ENCODE data around the gene HLX.

The HLX gene

GRCh38 chr1:220884109-220884980, 5.1 kb downstream of the HLX start:
- no peak for DNase-seq

GRCh38 chr1:220884981-220885918, 6.0 kb downstream of the HLX start:
- no peak for DNase-seq

GRCh38 chr1:220885971-220886370, 6.7 kb downstream of the HLX start:
- no peak for DNase-seq

GRCh38 chr1:220886470-220887201, 7.4 kb downstream of the HLX start:
- no peak for DNase-seq

GRCh38 chr1:220887202-220887519, 7.9 kb downstream of the HLX start:
- no peak for DNase-seq

GRCh38 chr1:220887520-220888416, 8.5 kb downstream of the HLX start:
- no peak for DNase-seq

- DNase-seq, result no peak
Observed at GRCh38 chr1:220888417-220888986, 9.3 kb downstream of the HLX start.

- no peak for DNase-seq
Observed at GRCh38 chr1:220889333-220889732, 10.1 kb downstream of the HLX start.

GRCh38 chr1:220889848-220890287, 10.6 kb downstream of the HLX start:
- DNase-seq, result no peak

- DNase-seq, result no peak
Observed at GRCh38 chr1:220890602-220891001, 11.4 kb downstream of the HLX start.

GRCh38 chr1:220891224-220892085, 12.2 kb downstream of the HLX start:
- DNase-seq, result no peak

GRCh38 chr1:220892086-220892376, 12.8 kb downstream of the HLX start:
- no peak for DNase-seq

- no peak for DNase-seq
Observed at GRCh38 chr1:220892997-220893700, 13.9 kb downstream of the HLX start.

- no peak for DNase-seq
Observed at GRCh38 chr1:220893701-220894024, 14.4 kb downstream of the HLX start.

- DNase-seq, result no peak
Observed at GRCh38 chr1:220894025-220894923, 15.0 kb downstream of the HLX start.

GRCh38 chr1:220894924-220895256, 15.6 kb downstream of the HLX start:
- DNase-seq, result no peak

GRCh38 chr1:220895412-220895946, 16.2 kb downstream of the HLX start:
- DNase-seq, result no peak

- DNase-seq, result no peak
Observed at GRCh38 chr1:220896092-220896491, 16.8 kb downstream of the HLX start.

GRCh38 chr1:220900842-220901241, 21.6 kb downstream of the HLX start:
- no peak for DNase-seq
